Erythroblast (primary cell): Measurements from ENCODE around the gene NACA2.
"Not testable (repeated sequence)": the region's sequence is repeated elsewhere in the genome, so short reads cannot be mapped to it uniquely, and the experiment has no call there.

Source experiments
- DNase-seq, 2 experiments: peaks; one replicate each; lab custom pipeline; 2025; lab: John Stamatoyannopoulos, UW
- GATA1 ChIP-seq: IDR thresholded peaks from 2 replicates; pipeline ENCODE4 v1.6.1; 2011; ENCODE audit warnings: low read depth, mild to moderate bottlenecking, control low read depth, low read length, moderate library complexity
- POLR2A ChIP-seq: IDR thresholded peaks from 2 replicates; pipeline ENCODE4 v1.6.1; 2011; ENCODE audit warnings: mild to moderate bottlenecking, low read length

Gene NACA2

DNA sequence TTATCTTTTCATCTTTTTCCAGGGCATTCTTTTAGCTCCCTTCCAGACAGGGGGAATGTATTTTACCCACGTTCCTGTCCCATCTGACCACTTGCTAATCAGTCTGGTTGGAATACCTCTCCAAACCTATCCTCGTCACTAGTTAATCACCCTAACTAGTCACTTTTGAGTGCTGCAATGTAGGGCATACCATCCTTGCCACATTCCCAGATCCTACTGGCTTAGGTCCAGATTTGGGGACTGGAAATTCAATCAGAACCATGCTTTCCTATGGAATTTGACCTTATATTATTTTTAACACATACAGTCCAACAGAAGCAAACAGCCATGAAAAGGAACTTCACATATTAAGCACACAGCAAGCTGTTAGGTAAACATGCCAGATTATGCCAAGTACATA, 29.7 kb downstream of the NACA2 start:
- TF ChIP-seq GATA1 = no peak

GRCh38 chr17:61560071-61560470, 30.9 kb downstream of the NACA2 start:
- no peak for DNase-seq
- no peak for TF ChIP-seq POLR2A
- no peak for TF ChIP-seq GATA1

More for the DNA sequence above, 29.7 kb downstream of the NACA2 start:
- DNase-seq = no peak

DNA sequence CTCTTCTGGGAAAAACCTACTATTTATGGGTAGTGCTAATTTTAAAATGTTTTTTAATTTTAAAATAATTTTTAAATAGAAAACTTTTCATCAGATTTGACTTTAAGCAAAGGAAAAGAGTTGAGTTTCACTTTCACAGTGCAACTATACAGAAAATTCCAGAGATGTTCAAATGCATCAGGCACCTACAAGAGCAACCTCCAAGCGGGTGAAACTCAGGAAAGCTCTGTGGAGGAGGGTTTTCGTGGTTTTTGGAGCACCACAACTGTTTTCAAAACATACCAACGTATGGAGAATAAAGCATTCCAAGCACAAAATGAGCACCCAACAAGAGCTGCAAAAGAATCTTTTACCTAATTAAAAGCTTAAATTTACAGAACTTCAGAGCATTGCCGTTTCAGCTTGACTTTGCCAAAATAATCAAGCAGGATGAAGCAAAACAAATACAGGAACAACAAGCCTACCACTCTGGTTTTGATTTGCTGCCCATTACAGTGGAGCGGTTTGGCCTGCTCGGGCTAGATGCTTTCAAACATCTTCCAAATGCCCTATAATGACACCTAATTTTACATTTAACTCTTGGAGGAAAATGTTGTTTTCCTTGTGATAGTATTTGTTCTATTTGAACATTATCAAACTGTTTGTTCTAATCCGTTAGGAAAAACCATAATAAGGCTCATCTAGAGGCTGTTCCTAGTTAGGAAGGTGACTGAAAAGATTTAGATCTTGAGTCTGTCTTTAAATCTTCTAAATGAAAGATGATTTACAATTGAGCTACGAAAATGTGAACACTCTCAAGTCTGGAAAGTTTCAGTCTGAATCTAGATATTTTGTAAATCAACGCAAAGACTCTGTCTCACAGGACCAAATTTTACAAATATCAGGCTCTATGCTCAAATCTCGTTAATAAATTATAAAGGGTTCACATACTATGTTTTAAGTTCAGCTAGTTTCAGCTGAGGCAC, 34.5 kb downstream of the NACA2 start:
- DNase-seq = no peak
- no peak for TF ChIP-seq GATA1
- no peak for TF ChIP-seq POLR2A

- TF ChIP-seq GATA1 = no peak
- TF ChIP-seq POLR2A = no peak
- no peak for DNase-seq
Observed at GRCh38 chr17:61555127-61555566, 35.9 kb downstream of the NACA2 start.

- DNase-seq = no peak
- no peak for TF ChIP-seq POLR2A
- TF ChIP-seq GATA1 = no peak
Observed at GRCh38 chr17:61554209-61554608, 36.8 kb downstream of the NACA2 start.

GRCh38 chr17:61552560-61552959, 38.5 kb downstream of the NACA2 start:
- not testable (repeated sequence) for DNase-seq

DNA sequence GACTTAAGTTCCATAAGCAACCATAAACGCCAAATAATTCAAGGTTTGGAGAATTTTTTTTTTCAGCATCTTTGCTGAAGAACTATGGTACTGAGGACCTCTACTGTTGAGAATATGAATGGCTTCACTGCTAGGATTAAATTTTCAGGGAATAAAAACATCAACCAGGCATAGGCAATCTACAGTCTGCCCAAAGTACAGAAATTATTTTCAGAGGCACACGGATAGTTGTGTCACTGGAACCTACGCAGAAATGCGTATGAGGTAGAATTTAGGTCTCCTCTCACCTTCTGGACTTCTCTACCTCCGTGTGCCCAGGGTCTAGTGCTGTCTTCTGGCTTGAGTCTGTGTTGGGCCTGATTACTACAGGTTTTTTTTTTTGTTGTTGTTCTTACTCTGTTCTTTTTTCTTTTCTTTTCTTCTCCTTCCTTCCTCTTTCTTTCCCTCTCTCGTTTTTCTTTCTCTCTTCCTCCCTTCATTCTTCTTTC, 39.7 kb downstream of the NACA2 start:
- TF ChIP-seq POLR2A = no peak
- no peak for TF ChIP-seq GATA1
- peak; percentile 11 for DNase-seq

DNA sequence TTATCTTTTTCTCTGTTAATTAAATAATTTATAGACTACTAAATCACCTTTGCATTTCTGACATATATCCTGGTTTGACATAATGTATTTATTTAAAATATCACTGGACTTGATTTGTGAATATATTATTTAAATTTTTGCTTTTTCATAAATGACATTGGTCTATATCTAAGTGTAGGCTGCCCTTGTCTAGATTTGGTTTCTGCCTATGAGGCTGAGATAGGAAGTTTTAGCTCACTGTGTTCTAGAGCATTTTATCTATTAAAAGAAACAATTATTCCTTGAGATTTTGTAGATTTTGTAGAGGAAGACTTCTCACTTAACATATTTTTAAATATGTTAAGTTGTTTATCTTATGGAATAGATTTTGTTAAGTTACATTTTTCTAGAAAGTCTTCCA, 43.9 kb downstream of the NACA2 start:
- TF ChIP-seq GATA1 (no peak), POLR2A (no peak)
- DNase-seq = no peak

GRCh38 chr17:61545335-61545938, 45.6 kb downstream of the NACA2 start:
- no peak for DNase-seq
- TF ChIP-seq POLR2A (no peak), GATA1 (no peak)

DNA sequence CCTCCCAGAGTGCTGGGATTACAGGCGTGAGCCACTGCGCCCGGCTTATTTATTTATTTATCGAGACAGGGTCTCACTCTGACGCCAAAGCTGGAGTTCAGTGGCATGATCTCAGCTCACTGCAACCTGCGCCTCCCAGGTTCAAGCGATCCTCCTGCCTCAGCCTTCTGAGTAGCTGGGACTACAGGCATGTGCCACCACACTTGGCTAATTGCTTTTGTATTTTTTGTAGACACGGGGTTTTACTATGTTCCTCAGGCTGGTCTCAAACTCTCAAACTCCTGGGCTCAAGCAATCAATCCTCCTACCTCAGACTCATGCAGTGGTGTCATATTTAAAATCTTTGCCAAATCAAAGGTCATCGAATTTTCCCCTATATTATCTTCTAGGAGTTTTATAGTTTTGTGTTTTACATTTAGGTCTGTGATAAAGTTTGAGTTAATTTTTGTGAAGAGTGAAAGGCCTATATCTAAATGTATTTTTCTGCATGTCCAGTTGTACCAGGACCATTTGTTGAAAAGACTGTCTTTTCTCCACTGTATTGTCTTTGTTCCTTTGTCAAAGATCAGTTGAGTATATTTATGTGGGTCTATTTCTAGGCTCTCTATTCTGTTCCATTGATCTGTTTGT, 47.1 kb downstream of the NACA2 start:
- DNase-seq = no peak
- TF ChIP-seq POLR2A (no peak), GATA1 (no peak)

DNA sequence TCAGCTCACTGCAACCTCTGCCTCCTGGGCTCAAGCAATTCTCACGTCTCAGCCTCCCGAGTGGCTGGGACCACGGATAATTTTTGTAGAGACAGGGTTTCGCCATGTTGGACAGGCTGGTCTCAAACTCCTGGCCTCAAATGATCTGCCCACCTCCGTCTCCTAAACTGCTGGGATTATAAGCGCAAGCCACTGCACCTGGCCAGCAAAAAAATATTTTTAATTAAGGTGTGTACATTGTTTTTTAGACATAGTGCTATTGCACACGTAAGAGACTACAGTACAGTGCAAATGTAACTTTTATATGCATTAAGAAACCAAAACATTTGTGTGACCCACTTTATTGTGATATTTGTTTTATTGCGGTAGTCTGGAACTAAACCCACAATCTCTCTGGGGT, 49.0 kb downstream of the NACA2 start:
- no peak for DNase-seq
- TF ChIP-seq POLR2A (no peak), GATA1 (no peak)

GRCh38 chr17:61540874-61541273, 50.1 kb downstream of the NACA2 start:
- no peak for DNase-seq
- TF ChIP-seq POLR2A (no peak), GATA1 (no peak)
